PFSK-1 (cell line): ENCODE data around the gene RPF1.

Experiments
- POLR2AphosphoS5 ChIP-seq: IDR thresholded peaks from 2 replicates; pipeline ENCODE4 v1.6.1; 2012; ENCODE audit warnings: low read depth, mild to moderate bottlenecking, control low read depth, low read length, moderate library complexity
- TAF1 ChIP-seq: IDR thresholded peaks from 2 replicates; pipeline ENCODE4 v1.6.1; 2012; ENCODE audit warnings: low read length, control low read depth, borderline replicate concordance; ENCODE audit not compliant: insufficient read depth
- TF ChIP-seq, protein P1 (sequence below), 2 experiments: IDR thresholded peaks; 2 replicates each; pipeline versions ENCODE4 v1.6.1 to v1.8.0; 2011 to 2012; ENCODE audit warnings: low read depth in 2 of 2, low read length in 2 of 2, control low read depth in 1 of 2, inconsistent platforms in 1 of 2, mild to moderate bottlenecking in 1 of 2, moderate library complexity in 1 of 2; ENCODE audit not compliant: insufficient read depth in 1 of 2

DNA sequence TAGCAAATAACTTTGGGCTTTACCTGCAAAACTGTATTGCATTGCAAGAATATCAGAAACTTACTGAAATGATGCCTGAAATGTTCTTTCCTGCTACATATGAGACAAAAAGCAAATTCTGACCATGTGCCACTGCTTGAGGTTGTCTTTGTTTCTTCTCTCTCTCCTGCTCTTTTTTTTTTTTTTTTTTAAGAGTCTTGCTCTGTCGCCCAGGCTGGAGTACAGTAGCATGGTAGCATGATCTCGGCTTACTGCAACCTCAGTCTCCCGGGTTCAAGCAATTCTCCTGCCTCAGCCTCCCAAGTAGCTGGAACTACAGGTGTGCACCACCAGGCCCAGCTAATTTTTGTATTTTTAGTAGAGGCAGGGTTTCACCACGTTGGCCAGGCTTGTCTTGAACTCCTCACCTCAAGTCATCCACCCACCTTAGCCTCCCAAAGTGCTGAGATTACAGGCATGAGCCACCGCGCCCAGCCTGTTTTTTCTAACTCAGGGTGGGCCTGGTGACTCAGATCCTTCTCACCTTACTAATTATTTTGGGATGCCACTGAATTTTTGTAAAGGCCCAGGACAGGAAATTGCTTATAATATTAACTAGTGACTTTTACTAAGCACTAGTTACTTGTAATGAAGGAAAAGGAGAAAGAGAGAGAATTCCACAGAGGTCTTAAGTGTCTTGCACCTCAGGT is 44.8 kb upstream of the RPF1 start:
- TF ChIP-seq POLR2AphosphoS5 (no peak), TAF1 (no peak)
- TF ChIP-seq, protein P1, sequence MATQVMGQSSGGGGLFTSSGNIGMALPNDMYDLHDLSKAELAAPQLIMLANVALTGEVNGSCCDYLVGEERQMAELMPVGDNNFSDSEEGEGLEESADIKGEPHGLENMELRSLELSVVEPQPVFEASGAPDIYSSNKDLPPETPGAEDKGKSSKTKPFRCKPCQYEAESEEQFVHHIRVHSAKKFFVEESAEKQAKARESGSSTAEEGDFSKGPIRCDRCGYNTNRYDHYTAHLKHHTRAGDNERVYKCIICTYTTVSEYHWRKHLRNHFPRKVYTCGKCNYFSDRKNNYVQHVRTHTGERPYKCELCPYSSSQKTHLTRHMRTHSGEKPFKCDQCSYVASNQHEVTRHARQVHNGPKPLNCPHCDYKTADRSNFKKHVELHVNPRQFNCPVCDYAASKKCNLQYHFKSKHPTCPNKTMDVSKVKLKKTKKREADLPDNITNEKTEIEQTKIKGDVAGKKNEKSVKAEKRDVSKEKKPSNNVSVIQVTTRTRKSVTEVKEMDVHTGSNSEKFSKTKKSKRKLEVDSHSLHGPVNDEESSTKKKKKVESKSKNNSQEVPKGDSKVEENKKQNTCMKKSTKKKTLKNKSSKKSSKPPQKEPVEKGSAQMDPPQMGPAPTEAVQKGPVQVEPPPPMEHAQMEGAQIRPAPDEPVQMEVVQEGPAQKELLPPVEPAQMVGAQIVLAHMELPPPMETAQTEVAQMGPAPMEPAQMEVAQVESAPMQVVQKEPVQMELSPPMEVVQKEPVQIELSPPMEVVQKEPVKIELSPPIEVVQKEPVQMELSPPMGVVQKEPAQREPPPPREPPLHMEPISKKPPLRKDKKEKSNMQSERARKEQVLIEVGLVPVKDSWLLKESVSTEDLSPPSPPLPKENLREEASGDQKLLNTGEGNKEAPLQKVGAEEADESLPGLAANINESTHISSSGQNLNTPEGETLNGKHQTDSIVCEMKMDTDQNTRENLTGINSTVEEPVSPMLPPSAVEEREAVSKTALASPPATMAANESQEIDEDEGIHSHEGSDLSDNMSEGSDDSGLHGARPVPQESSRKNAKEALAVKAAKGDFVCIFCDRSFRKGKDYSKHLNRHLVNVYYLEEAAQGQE (IDR thresholded peaks at IDR 0.05; ENCODE audit: insufficient read depth in 1 of 2, low read depth in 2 of 2, low read length in 2 of 2): no peak
